ENCODE results near the gene TRIM27. TPM values are rescaled to one million over a fixed set of nuclear protein-coding genes. Genes with fewer than 3 reads are reported as not detected.

Gene TRIM27
- total RNA-seq, 2 donors from 2014 or later: 61.9 to 86.2 TPM

- peak overlapping the region; percentile 51 to 71 for H3K27ac ChIP-seq
- ATAC-seq (ENCODE audit: insufficient number of reproducible peaks, low FRiP score, low read depth): no peak
Measured at GRCh38 chr6:28864326-28864923, 59.4 kb downstream of the TRIM27 start.

GRCh38 chr6:28863604-28864325 lies 60.0 kb downstream of the TRIM27 start:
- Histone ChIP-seq H3K9me3 (no peaks in the 10 kb centered on the region), H3K27me3 (replicated peaks; ENCODE audit: insufficient read depth) (no peaks in the 10 kb centered on the region)
- ATAC-seq (ENCODE audit: insufficient number of reproducible peaks, low FRiP score, low read depth): peak; percentile 70

More at GRCh38 chr6:28864326-28864923, 59.4 kb downstream of the TRIM27 start:
- H3K4me3 ChIP-seq: peak overlapping the region; percentile 87
- H3K27me3 ChIP-seq (replicated peaks; ENCODE audit: insufficient read depth): no peaks in the 10 kb centered on the region
- H3K4me1 ChIP-seq (ENCODE audit: control insufficient read depth in 1 of 2, low read depth in 2 of 2): peaks cover 0 to 7% of the 10 kb centered on the region in 2 donors
- H3K9me3 ChIP-seq: no peaks in the 10 kb centered on the region
- TF ChIP-seq CTCF (IDR thresholded peaks at IDR 0.05): no peak
- no peaks in the 10 kb centered on the region for H3K36me3 ChIP-seq
- no peak for DNase-seq (ENCODE audit: low spot score)

GRCh38 chr6:28862077-28862476 lies 61.7 kb downstream of the TRIM27 start:
- Histone ChIP-seq H3K4me3 (no peak overlapping the region), H3K4me1 (ENCODE audit: control insufficient read depth in 1 of 2, low read depth in 2 of 2) (peaks cover 0 to 7% of the 10 kb centered on the region in 2 donors), H3K27ac (no peak overlapping the region), H3K9me3 (no peaks in the 10 kb centered on the region), H3K27me3 (replicated peaks; ENCODE audit: insufficient read depth) (no peaks in the 10 kb centered on the region), H3K36me3 (no peaks in the 10 kb centered on the region)
- no peak for TF ChIP-seq CTCF (IDR thresholded peaks at IDR 0.05)
- ATAC-seq (ENCODE audit: insufficient number of reproducible peaks, low FRiP score, low read depth) (no peak), DNase-seq (ENCODE audit: low spot score) (no peak)

More at GRCh38 chr6:28863604-28864325, 60.0 kb downstream of the TRIM27 start:
- peak overlapping the region; percentile 51 to 71 for H3K27ac ChIP-seq
- no peak for TF ChIP-seq CTCF (IDR thresholded peaks at IDR 0.05)
- H3K4me1 ChIP-seq (ENCODE audit: control insufficient read depth in 1 of 2, low read depth in 2 of 2): peaks cover 0 to 7% of the 10 kb centered on the region in 2 donors
- peak; percentile 17 for DNase-seq (ENCODE audit: low spot score)
- no peaks in the 10 kb centered on the region for H3K36me3 ChIP-seq
- H3K4me3 ChIP-seq: peak overlapping the region; percentile 87

- DNase-seq (ENCODE audit: low spot score) (no peak), ATAC-seq (ENCODE audit: insufficient number of reproducible peaks, low FRiP score, low read depth) (no peak)
- H3K9me3 ChIP-seq: no peaks in the 10 kb centered on the region
- no peak overlapping the region for H3K4me3 ChIP-seq
- H3K27me3 ChIP-seq (replicated peaks; ENCODE audit: insufficient read depth): no peaks in the 10 kb centered on the region
- H3K27ac ChIP-seq: no peak overlapping the region
- no peak for TF ChIP-seq CTCF (IDR thresholded peaks at IDR 0.05)
- no peaks in the 10 kb centered on the region for H3K36me3 ChIP-seq
- peaks cover 0 to 7% of the 10 kb centered on the region in 2 donors for H3K4me1 ChIP-seq (ENCODE audit: control insufficient read depth in 1 of 2, low read depth in 2 of 2)
Measured at GRCh38 chr6:28861339-28861738, 62.4 kb downstream of the TRIM27 start.

GRCh38 chr6:28860581-28860980 lies 63.2 kb downstream of the TRIM27 start:
- H3K36me3 ChIP-seq: no peaks in the 10 kb centered on the region
- no peaks in the 10 kb centered on the region for H3K27me3 ChIP-seq (replicated peaks; ENCODE audit: insufficient read depth)
- TF ChIP-seq CTCF (IDR thresholded peaks at IDR 0.05): no peak
- peaks cover 0 to 7% of the 10 kb centered on the region in 2 donors for H3K4me1 ChIP-seq (ENCODE audit: control insufficient read depth in 1 of 2, low read depth in 2 of 2)
- DNase-seq (ENCODE audit: low spot score) (no peak), ATAC-seq (ENCODE audit: insufficient number of reproducible peaks, low FRiP score, low read depth) (no peak)
- no peak overlapping the region for H3K4me3 ChIP-seq
- peaks cover 3% of the 10 kb centered on the region for H3K9me3 ChIP-seq
- H3K27ac ChIP-seq: no peak overlapping the region

Measured in thoracic aorta (tissue), 2 donors.